Bronchial epithelial cell (primary cell): ENCODE results near the gene RMDN2. TPM values are rescaled to one million over a fixed set of nuclear protein-coding genes. Genes with fewer than 3 reads are reported as not detected.

Experiments used
- DNase-seq: peaks from one replicate; pipeline ENCODE4 v3.0.0-alpha.2; 2010; ENCODE audit warnings: low read depth
- FAIRE-seq: peaks from 2 replicates; lab custom pipeline; 2011; peaks lifted over from hg19 to GRCh38; lab: Jason Lieb, UNC
- H3K27me3 ChIP-seq: 2 replicates; pipeline ENCODE4 v1.5.1; 2011; ENCODE audit warnings: low read length; ENCODE audit not compliant: control insufficient read depth, insufficient read depth
- H3K36me3 ChIP-seq: 2 replicates; pipeline ENCODE4 v1.5.1; 2011; ENCODE audit warnings: low read length; ENCODE audit not compliant: control insufficient read depth, insufficient read depth
- H3K4me3 ChIP-seq: 2 replicates; pipeline ENCODE4 v1.5.1; 2011; ENCODE audit warnings: mild to moderate bottlenecking, low read depth, low read length, control low read depth
- total RNA-seq: library from RNA; depleted of rRNA; stranded (reverse); fragments of >200 nt; gene quantifications from 2 replicates; pipeline ENCODE4 v1.2.1, GENCODE V29; 2014
- TF ChIP-seq, protein P1 (sequence below): IDR thresholded peaks from 2 replicates; pipeline ENCODE4 v1.5.1; 2011; ENCODE audit warnings: mild to moderate bottlenecking, moderate library complexity, low read length, control low read depth, inconsistent platforms; ENCODE audit not compliant: insufficient read depth, severe bottlenecking

The RMDN2 gene
- total RNA-seq, 1 donor from 2014 or later, result 1.3 TPM

DNA sequence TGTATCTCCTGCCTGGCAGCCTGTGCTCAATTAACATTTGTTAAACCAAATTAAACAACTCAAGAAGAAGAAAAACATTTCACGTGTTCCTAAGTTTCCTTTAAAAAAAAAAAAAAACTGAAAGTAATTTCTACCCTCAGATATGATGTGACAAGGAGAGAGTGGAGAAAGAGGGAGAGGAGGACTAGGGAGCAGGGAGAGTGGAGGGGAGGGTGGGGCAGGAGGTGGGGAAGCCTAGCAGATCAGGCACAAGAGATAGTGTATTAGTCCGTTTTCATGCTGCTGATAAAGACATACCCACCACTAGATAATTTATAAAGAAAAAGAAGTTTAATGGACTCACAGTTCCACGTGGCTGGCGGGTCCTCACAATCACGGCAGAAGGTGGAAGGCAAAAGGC lies 104.4 kb downstream of the RMDN2 start:
- no peaks in the 10 kb centered on the region for H3K27me3 ChIP-seq
- FAIRE-seq, result no peak
- no peaks in the 10 kb centered on the region for H3K36me3 ChIP-seq
- TF ChIP-seq, protein P1, sequence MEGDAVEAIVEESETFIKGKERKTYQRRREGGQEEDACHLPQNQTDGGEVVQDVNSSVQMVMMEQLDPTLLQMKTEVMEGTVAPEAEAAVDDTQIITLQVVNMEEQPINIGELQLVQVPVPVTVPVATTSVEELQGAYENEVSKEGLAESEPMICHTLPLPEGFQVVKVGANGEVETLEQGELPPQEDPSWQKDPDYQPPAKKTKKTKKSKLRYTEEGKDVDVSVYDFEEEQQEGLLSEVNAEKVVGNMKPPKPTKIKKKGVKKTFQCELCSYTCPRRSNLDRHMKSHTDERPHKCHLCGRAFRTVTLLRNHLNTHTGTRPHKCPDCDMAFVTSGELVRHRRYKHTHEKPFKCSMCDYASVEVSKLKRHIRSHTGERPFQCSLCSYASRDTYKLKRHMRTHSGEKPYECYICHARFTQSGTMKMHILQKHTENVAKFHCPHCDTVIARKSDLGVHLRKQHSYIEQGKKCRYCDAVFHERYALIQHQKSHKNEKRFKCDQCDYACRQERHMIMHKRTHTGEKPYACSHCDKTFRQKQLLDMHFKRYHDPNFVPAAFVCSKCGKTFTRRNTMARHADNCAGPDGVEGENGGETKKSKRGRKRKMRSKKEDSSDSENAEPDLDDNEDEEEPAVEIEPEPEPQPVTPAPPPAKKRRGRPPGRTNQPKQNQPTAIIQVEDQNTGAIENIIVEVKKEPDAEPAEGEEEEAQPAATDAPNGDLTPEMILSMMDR, result no peak
- no peak overlapping the region for H3K4me3 ChIP-seq
- DNase-seq, result no peak

DNA sequence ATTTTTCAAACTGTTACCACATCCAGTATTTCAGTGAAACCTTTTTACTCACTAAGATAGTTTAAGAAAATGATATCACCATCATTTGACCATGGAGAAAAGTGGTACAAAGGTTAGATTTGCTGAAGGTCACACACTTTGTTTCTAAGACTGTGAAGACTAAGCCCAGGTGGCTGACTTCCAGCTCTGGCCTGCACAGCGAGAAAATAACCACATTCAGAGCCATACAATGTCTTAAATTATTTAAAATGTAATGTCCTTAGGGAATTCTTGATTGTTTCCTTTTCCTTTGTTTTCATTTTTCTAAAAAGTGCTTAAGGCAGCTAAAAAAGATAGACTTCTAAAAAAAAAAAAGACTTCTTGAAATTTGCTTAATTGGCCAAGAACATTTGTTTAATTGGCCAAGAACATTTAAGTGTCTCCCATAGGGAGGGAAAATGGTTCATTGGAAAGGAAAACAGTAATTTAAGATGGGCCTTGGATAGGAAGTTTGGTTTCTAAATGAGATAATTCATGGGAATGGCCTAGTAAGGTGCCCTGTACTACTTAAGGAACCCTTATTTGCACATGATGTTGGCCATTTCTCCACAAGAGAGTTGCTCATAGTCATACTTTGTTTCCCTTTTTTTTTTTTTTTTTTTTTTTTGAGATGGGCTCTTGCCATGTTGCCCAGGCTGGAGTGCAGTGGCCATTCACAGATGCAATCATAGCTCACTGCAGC lies 105.7 kb downstream of the RMDN2 start:
- FAIRE-seq (no peak), DNase-seq (no peak)
- TF ChIP-seq, protein P1, result no peak
- Histone ChIP-seq H3K4me3 (no peak overlapping the region), H3K36me3 (no peaks in the 10 kb centered on the region), H3K27me3 (no peaks in the 10 kb centered on the region)

DNA sequence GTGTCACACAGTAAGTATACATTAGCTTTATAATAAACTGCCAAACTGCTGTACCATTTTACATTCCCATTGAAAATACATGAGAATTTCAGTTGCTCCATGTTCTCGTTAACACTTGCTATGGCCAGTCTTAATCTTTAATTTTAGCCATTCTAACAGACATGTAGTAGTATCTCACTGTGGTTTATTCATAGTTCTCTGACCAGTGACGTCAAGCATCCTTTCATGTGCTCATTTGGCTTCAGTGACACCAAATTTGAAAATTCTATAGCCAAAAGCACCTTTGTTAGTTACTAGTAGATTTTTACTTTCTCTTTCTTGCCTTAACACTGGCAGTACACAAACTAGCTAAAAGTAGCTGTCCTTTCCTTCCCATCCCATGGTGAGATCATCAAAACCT lies 107.9 kb downstream of the RMDN2 start:
- TF ChIP-seq, protein P1, result no peak
- no peaks in the 10 kb centered on the region for H3K27me3 ChIP-seq
- FAIRE-seq (no peak), DNase-seq (no peak)
- H3K4me3 ChIP-seq, result no peak overlapping the region
- no peaks in the 10 kb centered on the region for H3K36me3 ChIP-seq

DNA sequence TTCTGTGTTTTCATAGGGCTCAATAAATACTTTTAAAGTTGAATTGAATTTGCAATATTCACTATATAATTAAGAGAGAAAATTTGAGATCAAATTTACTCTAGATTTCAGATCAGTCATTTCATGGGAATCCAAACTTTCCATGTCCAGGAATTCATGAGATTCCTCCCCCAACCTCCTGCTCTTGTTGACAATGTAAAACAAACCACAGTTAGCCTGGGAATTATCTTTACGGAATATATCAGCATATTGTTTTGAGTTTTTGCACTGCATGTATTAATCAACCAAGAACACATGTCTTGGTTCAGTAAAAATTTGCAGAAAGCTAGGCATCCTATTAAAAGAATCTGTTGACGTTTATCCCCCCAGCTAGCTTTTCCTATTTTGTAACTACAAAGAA lies 108.6 kb downstream of the RMDN2 start:
- H3K4me3 ChIP-seq, result no peak overlapping the region
- H3K36me3 ChIP-seq, result no peaks in the 10 kb centered on the region
- TF ChIP-seq, protein P1, result no peak
- DNase-seq, result no peak
- no peaks in the 10 kb centered on the region for H3K27me3 ChIP-seq
- FAIRE-seq, result no peak

DNA sequence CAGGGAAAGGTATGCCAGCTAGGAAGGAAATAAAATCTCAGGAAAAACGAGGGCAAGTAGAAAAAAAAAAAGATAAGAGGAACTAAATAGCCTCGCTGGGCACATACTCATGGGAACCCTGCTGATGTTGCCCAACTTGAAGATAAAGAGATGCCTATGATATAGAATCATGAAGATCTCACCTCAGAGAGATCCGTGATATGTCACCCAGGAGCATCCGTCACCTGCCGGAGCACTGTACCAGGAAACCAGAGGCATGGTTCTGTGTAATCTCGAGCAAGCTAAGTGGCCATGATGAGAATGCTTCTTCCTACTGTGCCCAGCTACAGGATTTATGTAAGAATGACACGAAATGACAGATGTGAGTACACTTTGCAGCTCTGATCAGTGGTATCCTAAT lies 110.9 kb downstream of the RMDN2 start:
- Histone ChIP-seq H3K36me3 (no peaks in the 10 kb centered on the region), H3K4me3 (no peak overlapping the region), H3K27me3 (no peaks in the 10 kb centered on the region)
- TF ChIP-seq, protein P1, result no peak
- FAIRE-seq (no peak), DNase-seq (no peak)

DNA sequence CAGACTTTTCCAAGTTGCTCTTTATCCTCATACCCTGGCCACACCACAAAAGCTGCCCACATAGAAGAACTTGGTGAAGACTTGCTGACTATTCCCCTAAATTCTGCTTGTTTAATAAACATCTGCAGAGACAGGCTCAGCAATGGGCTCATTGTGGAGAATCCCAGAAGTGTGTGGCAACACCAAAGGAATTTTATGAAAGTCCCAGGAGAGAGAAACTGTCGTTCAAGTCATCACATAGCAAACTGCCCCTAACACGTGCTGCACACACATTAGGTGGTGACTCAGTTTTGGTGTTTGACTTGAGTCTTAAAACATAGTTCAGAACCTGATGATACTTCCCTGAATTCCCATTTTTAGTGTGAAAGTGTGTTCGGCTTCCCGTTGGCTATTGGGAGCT lies 112.2 kb downstream of the RMDN2 start:
- Histone ChIP-seq H3K27me3 (no peaks in the 10 kb centered on the region), H3K4me3 (no peak overlapping the region), H3K36me3 (no peaks in the 10 kb centered on the region)
- FAIRE-seq, result no peak
- peak; percentile 15 for DNase-seq
- TF ChIP-seq, protein P1, result no peak
